ENCODE data around the gene IFNK. TPM values are rescaled to one million over a fixed set of nuclear protein-coding genes. Genes with fewer than 3 reads are reported as not detected.

The IFNK gene
- total RNA-seq, 1 experiment from 2014 or later = not detected

- Histone ChIP-seq H3K27ac (ENCODE audit: low read depth, low read length, poor library complexity, severe bottlenecking) (no peak overlapping the region), H3K27me3 (replicated peaks; ENCODE audit: insufficient read depth, low read depth, low read length, poor library complexity) (no peaks in the 10 kb centered on the region), H3K4me3 (ENCODE audit: low read depth, low read length, poor library complexity, severe bottlenecking) (no peak overlapping the region), H3K9me3 (ENCODE audit: low read depth, low read length, poor library complexity, severe bottlenecking) (no peaks in the 10 kb centered on the region), H3K36me3 (ENCODE audit: insufficient read depth, low read length, poor library complexity, severe bottlenecking) (no peaks in the 10 kb centered on the region), H3K4me1 (ENCODE audit: insufficient read depth, low read length, poor library complexity, severe bottlenecking) (no peaks in the 10 kb centered on the region)
- no peak for DNase-seq (ENCODE audit: low spot score)
- intact Hi-C loops (cut with micrococcal nuclease; ENCODE audit: unreplicated experiment) = no loop called here
- ChIA-PET CTCF (no interaction called here), POLR2A (ENCODE audit: low non-redundant PET) (no interaction called here)
- TF ChIP-seq EZH2 (IDR thresholded peaks at IDR 0.05; ENCODE audit: borderline replicate concordance, low read depth, low read length, poor library complexity, severe bottlenecking) = no peak
- no TSS peak for BruUV-seq (replicated peaks)
Measured at GRCh38 chr9:27476870-27477515, 47.1 kb upstream of the IFNK start.

- H3K27ac ChIP-seq (ENCODE audit: low read depth, low read length, poor library complexity, severe bottlenecking) = no peak overlapping the region
- DNase-seq (ENCODE audit: low spot score) = no peak
- BruUV-seq (replicated peaks) = no TSS peak
- ChIA-PET CTCF (no interaction called here), POLR2A (ENCODE audit: low non-redundant PET) (no interaction called here)
- no peaks in the 10 kb centered on the region for H3K9me3 ChIP-seq (ENCODE audit: low read depth, low read length, poor library complexity, severe bottlenecking)
- no peaks in the 10 kb centered on the region for H3K4me1 ChIP-seq (ENCODE audit: insufficient read depth, low read length, poor library complexity, severe bottlenecking)
- H3K27me3 ChIP-seq (replicated peaks; ENCODE audit: insufficient read depth, low read depth, low read length, poor library complexity) = no peaks in the 10 kb centered on the region
- H3K4me3 ChIP-seq (ENCODE audit: low read depth, low read length, poor library complexity, severe bottlenecking) = no peak overlapping the region
- H3K36me3 ChIP-seq (ENCODE audit: insufficient read depth, low read length, poor library complexity, severe bottlenecking) = no peaks in the 10 kb centered on the region
- intact Hi-C loops (cut with micrococcal nuclease; ENCODE audit: unreplicated experiment) = no loop called here
- TF ChIP-seq EZH2 (IDR thresholded peaks at IDR 0.05; ENCODE audit: borderline replicate concordance, low read depth, low read length, poor library complexity, severe bottlenecking) = no peak
- TF ChIP-seq CTCF (conservative IDR thresholded peaks at IDR 0.05; ENCODE audit: low read depth, low read length) = no peak
Measured at GRCh38 chr9:27478322-27478721, 45.8 kb upstream of the IFNK start.

- POLR2A ChIA-PET (ENCODE audit: low non-redundant PET) = no interaction called here
- no peak for TF ChIP-seq CTCF (conservative IDR thresholded peaks at IDR 0.05; ENCODE audit: low read depth, low read length)
- TF ChIP-seq EZH2 (IDR thresholded peaks at IDR 0.05; ENCODE audit: borderline replicate concordance, low read depth, low read length, poor library complexity, severe bottlenecking) = no peak
Measured at GRCh38 chr9:27482709-27483108, 41.4 kb upstream of the IFNK start.

GRCh38 chr9:27483576-27483975, 40.5 kb upstream of the IFNK start:
- ChIA-PET CTCF (no interaction called here), POLR2A (ENCODE audit: low non-redundant PET) (no interaction called here)
- no peak overlapping the region for H3K27ac ChIP-seq (ENCODE audit: low read depth, low read length, poor library complexity, severe bottlenecking)
- no TSS peak for BruUV-seq (replicated peaks)
- no peaks in the 10 kb centered on the region for H3K9me3 ChIP-seq (ENCODE audit: low read depth, low read length, poor library complexity, severe bottlenecking)
- intact Hi-C loops (cut with micrococcal nuclease; ENCODE audit: unreplicated experiment) = no loop called here
- no peaks in the 10 kb centered on the region for H3K27me3 ChIP-seq (replicated peaks; ENCODE audit: insufficient read depth, low read depth, low read length, poor library complexity)
- no peak overlapping the region for H3K4me3 ChIP-seq (ENCODE audit: low read depth, low read length, poor library complexity, severe bottlenecking)
- no peak for TF ChIP-seq CTCF (conservative IDR thresholded peaks at IDR 0.05; ENCODE audit: low read depth, low read length)
- no peak for TF ChIP-seq EZH2 (IDR thresholded peaks at IDR 0.05; ENCODE audit: borderline replicate concordance, low read depth, low read length, poor library complexity, severe bottlenecking)
- no peaks in the 10 kb centered on the region for H3K36me3 ChIP-seq (ENCODE audit: insufficient read depth, low read length, poor library complexity, severe bottlenecking)
- no peak for DNase-seq (ENCODE audit: low spot score)
- H3K4me1 ChIP-seq (ENCODE audit: insufficient read depth, low read length, poor library complexity, severe bottlenecking) = no peaks in the 10 kb centered on the region

More at GRCh38 chr9:27482709-27483108, 41.4 kb upstream of the IFNK start:
- H3K4me1 ChIP-seq (ENCODE audit: insufficient read depth, low read length, poor library complexity, severe bottlenecking) = no peaks in the 10 kb centered on the region
- no peak overlapping the region for H3K27ac ChIP-seq (ENCODE audit: low read depth, low read length, poor library complexity, severe bottlenecking)
- H3K27me3 ChIP-seq (replicated peaks; ENCODE audit: insufficient read depth, low read depth, low read length, poor library complexity) = no peaks in the 10 kb centered on the region
- DNase-seq (ENCODE audit: low spot score) = no peak
- no TSS peak for BruUV-seq (replicated peaks)
- CTCF ChIA-PET = interaction anchor here (0.7 kb wide), 1 partner anchor 63 kb away, joined by 6 read pairs; no protein-coding TSS in a partner anchor
- intact Hi-C loops (cut with micrococcal nuclease; ENCODE audit: unreplicated experiment) = no loop called here
- H3K4me3 ChIP-seq (ENCODE audit: low read depth, low read length, poor library complexity, severe bottlenecking) = no peak overlapping the region
- H3K9me3 ChIP-seq (ENCODE audit: low read depth, low read length, poor library complexity, severe bottlenecking) = no peaks in the 10 kb centered on the region
- no peaks in the 10 kb centered on the region for H3K36me3 ChIP-seq (ENCODE audit: insufficient read depth, low read length, poor library complexity, severe bottlenecking)

Data from A673 (cell line).